Inferior parietal cortex (tissue), 1 donor: ENCODE data around the gene TPO.
"Not testable (repeated sequence)": the region's sequence is repeated elsewhere in the genome, so short reads cannot be mapped to it uniquely, and the experiment has no call there.

Experiments
- DNase-seq: peaks from one replicate; pipeline ENCODE4 v3.0.0-alpha.2; 2016; ENCODE audit errors: extremely low spot score

Gene TPO

DNA sequence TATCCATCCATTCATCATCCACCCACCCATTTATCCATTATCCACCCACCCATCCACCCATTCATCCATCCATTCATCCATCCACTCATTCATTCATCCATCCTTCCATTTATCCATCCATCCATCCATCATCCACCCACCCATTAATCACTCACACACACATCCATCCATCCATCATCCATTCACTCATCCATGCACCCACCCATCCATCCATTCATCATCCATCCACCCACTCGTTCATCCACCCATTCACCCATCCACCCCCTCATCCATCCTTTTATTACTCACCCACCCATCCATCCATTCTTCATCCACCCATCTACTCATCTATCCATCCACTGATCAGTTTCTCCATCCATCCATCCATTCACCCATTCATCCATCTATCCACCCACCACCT lies 8.1 kb upstream of the TPO start:
- no peak for DNase-seq

DNA sequence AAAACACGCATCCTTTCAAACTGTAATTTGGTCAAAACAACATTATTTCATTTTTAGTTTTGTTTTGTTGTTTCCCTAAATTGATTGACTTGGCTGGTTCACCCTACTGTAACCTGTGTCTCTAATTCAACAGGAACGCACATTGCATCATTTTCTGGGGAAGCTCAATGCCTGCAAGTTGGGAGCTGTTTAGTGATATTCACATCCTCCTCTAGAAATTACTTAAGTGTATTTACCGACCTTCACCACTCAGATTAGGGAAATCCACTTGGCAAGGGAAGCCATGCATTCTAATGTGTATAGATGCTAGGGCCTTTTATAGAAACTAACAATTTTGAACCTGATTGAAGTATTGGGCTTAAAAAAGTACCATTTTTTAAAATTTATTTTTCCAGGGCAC lies 7.3 kb upstream of the TPO start:
- DNase-seq, result no peak

- DNase-seq, result no peak
Measured at GRCh38 chr2:1406434-1406833, 6.8 kb upstream of the TPO start.

- no peak for DNase-seq
Measured at GRCh38 chr2:1407950-1408675, 5.2 kb upstream of the TPO start.

GRCh38 chr2:1414121-1414520 lies 858 bp downstream of the TPO start:
- no peak for DNase-seq

- DNase-seq, result not testable (repeated sequence)
Measured at GRCh38 chr2:1414901-1415300, 1.6 kb downstream of the TPO start.

GRCh38 chr2:1415501-1415900 lies 2.2 kb downstream of the TPO start:
- DNase-seq, result no peak

GRCh38 chr2:1418566-1418965 lies 5.3 kb downstream of the TPO start:
- peak; percentile 30 for DNase-seq

DNA sequence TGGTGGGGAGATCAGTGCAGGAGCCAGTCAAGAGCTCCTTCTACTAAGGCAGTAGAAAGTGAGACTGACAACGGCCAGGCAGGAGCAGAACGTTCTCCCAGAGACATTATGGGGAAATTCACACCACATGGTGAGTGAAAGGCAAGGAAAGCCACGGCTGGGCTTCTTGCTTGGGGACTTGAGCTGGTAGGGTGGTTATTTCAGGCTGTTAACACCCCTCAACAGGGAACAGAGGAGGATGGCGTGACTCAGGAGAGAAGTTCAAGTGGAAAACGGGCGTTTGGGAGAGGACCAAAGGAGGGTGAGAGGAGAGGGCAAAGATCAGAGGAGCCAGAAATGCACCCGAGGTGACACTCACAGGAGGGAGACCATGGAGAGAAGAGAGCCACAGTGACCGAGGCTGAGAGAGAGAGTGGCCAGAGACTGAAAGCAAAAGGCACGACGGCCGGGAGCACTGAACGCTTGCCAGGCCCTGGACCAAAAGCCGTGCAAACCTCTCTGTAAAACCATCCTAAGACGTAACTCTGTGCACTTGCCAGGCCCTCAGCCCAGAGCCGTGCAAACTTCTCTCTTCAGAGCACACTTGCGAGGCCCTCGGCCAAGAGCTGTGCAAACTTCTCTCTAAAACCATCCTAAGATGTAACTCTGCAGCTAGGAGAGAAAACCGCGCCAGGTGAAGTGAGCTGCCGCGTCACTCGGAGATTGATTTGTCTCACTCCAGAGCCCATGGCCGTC lies 7.7 kb downstream of the TPO start:
- DNase-seq, result no peak

DNA sequence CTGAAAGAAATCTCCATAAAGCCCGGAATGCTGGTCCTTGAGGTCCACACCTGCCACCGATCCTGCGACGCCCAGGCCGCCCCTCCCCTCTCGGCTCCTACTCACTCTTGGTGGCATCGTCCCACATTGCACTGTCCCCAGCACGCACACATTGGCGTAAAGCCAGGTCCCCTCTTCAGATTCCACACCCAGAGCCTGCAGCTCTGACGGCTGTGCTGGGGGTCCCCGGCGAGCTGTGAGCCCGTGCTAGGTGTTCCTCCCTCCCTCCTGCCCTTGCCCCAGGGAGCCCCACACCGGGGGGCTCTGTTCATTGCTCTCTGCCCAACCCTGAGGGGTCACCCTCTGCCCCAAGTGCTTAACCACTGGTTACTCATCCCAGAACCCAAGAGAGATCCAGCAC lies 8.5 kb downstream of the TPO start:
- DNase-seq, result no peak

DNA sequence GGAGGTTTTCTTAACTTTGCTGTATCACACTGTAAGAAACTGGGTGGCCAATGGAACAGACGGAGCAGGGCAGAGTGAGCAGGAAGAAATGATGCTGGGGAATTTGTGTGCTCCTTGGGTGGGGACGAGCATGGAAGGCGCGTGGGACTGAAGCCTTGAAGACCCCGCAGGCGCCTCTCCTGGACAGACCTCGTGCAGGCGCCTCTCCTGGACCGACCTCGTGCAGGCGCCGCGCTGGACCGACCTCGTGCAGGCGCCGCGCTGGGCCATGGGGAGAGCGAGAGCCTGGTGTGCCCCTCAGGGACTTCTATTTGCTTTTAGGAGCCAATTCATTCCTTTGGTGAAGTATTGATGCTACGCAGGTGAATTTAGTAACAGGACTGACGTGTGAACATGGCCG lies 8.9 kb downstream of the TPO start:
- no peak for DNase-seq

- no peak for DNase-seq
Measured at GRCh38 chr2:1422716-1423285, 9.5 kb downstream of the TPO start.

GRCh38 chr2:1427086-1427485 lies 13.8 kb downstream of the TPO start:
- DNase-seq, result no peak

- no peak for DNase-seq
Measured at GRCh38 chr2:1429895-1430294, 16.6 kb downstream of the TPO start.

GRCh38 chr2:1430491-1430890 lies 17.2 kb downstream of the TPO start:
- DNase-seq, result no peak

- no peak for DNase-seq
Measured at GRCh38 chr2:1431886-1432400, 18.7 kb downstream of the TPO start.

DNA sequence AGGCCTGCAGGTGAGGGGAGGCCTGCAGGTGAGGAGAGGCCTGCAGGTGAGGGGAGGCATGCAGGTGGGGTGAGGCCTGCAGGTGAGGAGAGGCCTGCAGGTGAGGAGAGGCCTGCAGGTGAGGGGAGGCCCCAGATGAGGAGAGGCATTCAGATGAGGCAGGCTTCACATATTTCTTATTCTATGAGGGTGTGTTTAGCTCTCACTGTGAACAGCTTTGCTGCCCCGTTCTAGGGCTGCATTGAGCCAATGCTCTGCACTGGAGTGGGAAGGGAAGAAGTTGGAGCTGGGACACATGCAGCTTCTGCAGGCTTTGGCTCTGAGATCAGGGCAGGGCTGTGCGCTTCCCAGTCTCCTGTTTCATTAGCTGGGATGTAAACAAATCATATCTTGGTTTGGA lies 19.5 kb downstream of the TPO start:
- DNase-seq, result no peak

- no peak for DNase-seq
Measured at GRCh38 chr2:1436369-1436768, 23.1 kb downstream of the TPO start.

- DNase-seq, result no peak
Measured at GRCh38 chr2:1437101-1437500, 23.8 kb downstream of the TPO start.

GRCh38 chr2:1437537-1437936 lies 24.3 kb downstream of the TPO start:
- DNase-seq, result no peak

- no peak for DNase-seq
Measured at GRCh38 chr2:1438972-1439371, 25.7 kb downstream of the TPO start.

- no peak for DNase-seq
Measured at GRCh38 chr2:1440581-1440980, 27.3 kb downstream of the TPO start.

DNA sequence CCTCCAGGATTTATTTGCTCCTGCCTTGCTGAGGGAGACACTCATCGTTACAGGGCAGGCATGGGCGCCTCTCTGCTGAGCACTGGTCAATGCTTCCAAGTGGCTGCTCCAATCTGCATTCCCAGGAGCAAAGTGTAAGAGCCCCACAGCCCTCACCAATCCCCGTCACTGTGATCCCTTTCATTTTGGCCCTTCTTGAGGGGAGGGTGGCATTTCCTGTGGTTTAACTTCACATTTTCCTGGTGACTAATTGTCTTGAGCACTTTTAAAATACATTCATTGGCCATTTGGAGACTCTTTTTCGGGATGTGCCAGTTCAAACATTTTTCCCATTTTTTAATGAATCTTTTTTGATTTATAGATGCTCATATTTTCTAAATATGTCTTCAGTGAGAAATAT lies 33.0 kb downstream of the TPO start:
- no peak for DNase-seq
